Activated naive CD4-positive, alpha-beta T cell treated with anti-CD3 and anti-CD28 coated beads, Interleukin-2, amount 10 ng/mL, durations not matched to agents 7 days and 5 days (primary cell): ENCODE measurements around the gene NFIB.

Experiments
- CTCF ChIA-PET: fragments of 350-600 bp; sonication (Branson Sonifier 250); formaldehyde crosslinking; loops from one replicate; lab custom pipeline; 2021; ENCODE audit warnings: antibody characterized with exemption; lab: Charles Lee
- DNase-seq: peaks from one replicate; pipeline ENCODE4 v3.0.0-alpha.2; 2020
- H3K27ac Mint-ChIP-seq: one replicate; pipeline ENCODE4 v1.8.0; 2021; ENCODE audit warnings: mild to moderate bottlenecking, moderate library complexity, mixed read lengths
- H3K27me3 Mint-ChIP-seq: one replicate; pipeline ENCODE4 v1.8.0; 2021; ENCODE audit warnings: mild to moderate bottlenecking, mixed read lengths
- H3K36me3 Mint-ChIP-seq: one replicate; pipeline ENCODE4 v1.8.0; 2021; ENCODE audit warnings: mixed read lengths
- H3K4me1 Mint-ChIP-seq: one replicate; pipeline ENCODE4 v1.8.0; 2021; ENCODE audit warnings: mixed read lengths
- H3K4me3 Mint-ChIP-seq: one replicate; pipeline ENCODE4 v1.8.0; 2021; ENCODE audit warnings: mild to moderate bottlenecking, moderate library complexity, mixed read lengths
- H3K9me3 Mint-ChIP-seq: one replicate; pipeline ENCODE4 v1.8.0; 2021; ENCODE audit warnings: mixed read lengths

The NFIB gene

DNA sequence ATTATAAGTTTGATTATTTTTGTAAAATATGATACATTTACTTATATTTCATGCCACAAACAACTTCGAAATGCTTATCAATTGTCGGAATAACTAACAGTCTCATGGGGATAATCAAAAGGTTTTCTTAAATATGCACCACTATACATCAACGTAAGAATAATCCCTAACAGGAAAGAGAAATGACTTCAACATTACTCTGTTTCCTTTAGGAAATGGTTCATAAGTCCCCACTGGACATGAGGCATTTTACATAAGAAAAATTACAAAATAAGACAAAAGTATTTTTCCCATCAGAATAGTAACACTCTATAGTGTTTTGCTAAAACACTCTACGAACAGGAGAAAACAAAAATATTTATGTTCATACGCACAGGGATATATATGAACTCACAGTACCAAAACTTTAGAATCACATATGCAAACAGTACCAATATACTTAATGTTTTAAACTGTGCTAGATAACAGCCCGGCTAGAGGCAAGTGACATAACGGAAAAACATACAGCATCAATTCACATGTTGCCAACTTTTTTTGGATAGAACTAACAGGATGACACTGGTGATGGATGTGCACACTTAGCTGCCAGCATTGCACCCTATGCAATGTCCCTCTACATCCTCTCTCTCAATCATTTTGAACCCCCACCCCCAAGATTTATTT, 120.5 kb downstream of the NFIB start:
- CTCF ChIA-PET, result no interaction called here
- Mint-ChIP-seq H3K4me3 (no peak overlapping the region), H3K27me3 (no peaks in the 10 kb centered on the region), H3K36me3 (no peaks in the 10 kb centered on the region), H3K27ac (no peak overlapping the region), H3K4me1 (no peaks in the 10 kb centered on the region), H3K9me3 (no peaks in the 10 kb centered on the region)
- DNase-seq, result no peak

DNA sequence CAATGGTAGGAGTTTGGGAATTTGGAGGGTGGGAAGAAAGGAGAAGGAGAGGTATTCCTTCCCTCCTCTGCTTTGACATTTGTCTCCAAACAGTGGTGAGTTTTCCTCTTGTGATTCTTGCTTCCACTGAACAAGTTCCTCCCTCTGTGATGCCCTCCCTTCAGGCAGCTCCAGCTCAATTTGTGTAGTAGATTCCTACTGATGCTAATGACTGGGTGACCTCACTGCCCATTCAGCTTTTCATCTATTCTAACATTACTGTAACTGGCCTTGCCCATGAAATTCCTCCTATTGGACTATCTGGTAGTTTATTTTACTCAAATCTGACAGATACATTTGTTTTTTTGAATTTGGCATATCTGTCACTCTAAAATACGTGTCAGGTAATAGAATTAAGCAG, 121.4 kb downstream of the NFIB start:
- H3K36me3 Mint-ChIP-seq, result no peaks in the 10 kb centered on the region
- H3K4me3 Mint-ChIP-seq, result no peak overlapping the region
- CTCF ChIA-PET, result no interaction called here
- H3K4me1 Mint-ChIP-seq, result no peaks in the 10 kb centered on the region
- H3K9me3 Mint-ChIP-seq, result no peaks in the 10 kb centered on the region
- no peak overlapping the region for H3K27ac Mint-ChIP-seq
- no peak for DNase-seq
- no peaks in the 10 kb centered on the region for H3K27me3 Mint-ChIP-seq

DNA sequence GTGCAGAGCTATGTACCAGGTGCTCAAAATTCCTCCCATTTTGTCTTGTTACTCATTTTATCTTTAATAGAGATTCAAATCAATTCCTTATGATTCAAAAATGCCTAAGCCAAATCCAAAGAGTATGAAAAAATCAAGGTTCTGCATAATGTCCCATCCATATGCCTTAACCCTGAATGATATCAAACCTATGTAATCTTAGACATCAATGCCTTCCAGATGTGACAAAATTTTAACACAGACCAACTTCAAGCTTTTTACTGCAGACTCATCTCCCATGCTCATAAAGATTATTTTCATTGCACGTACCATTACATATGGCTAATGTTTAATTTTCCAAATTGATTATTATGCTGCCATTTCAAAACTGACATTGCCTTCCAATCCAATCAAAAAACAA, 122.4 kb downstream of the NFIB start:
- CTCF ChIA-PET, result no interaction called here
- no peak overlapping the region for H3K4me3 Mint-ChIP-seq
- H3K9me3 Mint-ChIP-seq, result no peaks in the 10 kb centered on the region
- no peaks in the 10 kb centered on the region for H3K36me3 Mint-ChIP-seq
- H3K4me1 Mint-ChIP-seq, result no peaks in the 10 kb centered on the region
- H3K27me3 Mint-ChIP-seq, result no peaks in the 10 kb centered on the region
- DNase-seq, result no peak
- H3K27ac Mint-ChIP-seq, result no peak overlapping the region

DNA sequence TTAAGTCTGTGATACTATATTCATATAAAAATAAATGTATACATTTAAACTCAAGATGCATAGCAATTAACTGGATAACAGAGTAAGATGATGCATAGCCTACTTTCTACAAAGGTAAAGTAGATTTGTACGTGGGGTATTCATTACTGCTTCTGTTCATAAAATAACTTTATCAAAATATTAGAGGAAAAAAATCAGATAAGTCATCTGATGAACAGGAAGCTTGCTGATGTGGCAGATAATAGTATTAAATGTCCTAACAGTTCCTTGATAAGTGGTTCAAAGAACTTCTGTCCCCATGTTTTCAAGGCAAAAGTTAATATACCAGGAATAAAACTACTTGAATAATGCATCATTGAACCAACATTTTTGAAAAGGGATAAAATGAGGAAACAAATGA, 123.7 kb downstream of the NFIB start:
- CTCF ChIA-PET, result no interaction called here
- H3K9me3 Mint-ChIP-seq, result no peaks in the 10 kb centered on the region
- no peak for DNase-seq
- no peak overlapping the region for H3K4me3 Mint-ChIP-seq
- H3K27ac Mint-ChIP-seq, result no peak overlapping the region
- H3K27me3 Mint-ChIP-seq, result no peaks in the 10 kb centered on the region
- no peaks in the 10 kb centered on the region for H3K4me1 Mint-ChIP-seq
- no peaks in the 10 kb centered on the region for H3K36me3 Mint-ChIP-seq

DNA sequence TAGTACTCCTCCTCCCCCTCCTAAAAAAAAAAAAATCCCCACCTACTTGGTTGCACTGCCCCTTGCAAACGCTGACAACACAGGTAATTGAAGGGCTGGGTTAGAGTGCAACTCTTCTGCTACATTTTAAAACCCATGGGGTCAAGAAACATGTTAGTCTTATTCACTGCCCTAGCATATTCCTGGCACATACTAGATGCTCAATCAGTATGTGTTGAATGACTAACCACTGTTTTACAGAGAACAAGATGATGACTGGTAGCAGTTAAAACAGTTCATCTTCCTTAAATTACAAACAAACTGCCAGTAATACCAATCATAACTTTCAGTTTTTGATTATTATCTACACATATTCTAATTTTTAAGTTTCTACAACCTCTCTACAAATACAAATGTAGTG, 124.4 kb downstream of the NFIB start:
- Mint-ChIP-seq H3K4me1 (no peaks in the 10 kb centered on the region), H3K27ac (no peak overlapping the region), H3K27me3 (no peaks in the 10 kb centered on the region), H3K9me3 (no peaks in the 10 kb centered on the region), H3K4me3 (no peak overlapping the region), H3K36me3 (no peaks in the 10 kb centered on the region)
- DNase-seq, result no peak
- CTCF ChIA-PET, result no interaction called here

DNA sequence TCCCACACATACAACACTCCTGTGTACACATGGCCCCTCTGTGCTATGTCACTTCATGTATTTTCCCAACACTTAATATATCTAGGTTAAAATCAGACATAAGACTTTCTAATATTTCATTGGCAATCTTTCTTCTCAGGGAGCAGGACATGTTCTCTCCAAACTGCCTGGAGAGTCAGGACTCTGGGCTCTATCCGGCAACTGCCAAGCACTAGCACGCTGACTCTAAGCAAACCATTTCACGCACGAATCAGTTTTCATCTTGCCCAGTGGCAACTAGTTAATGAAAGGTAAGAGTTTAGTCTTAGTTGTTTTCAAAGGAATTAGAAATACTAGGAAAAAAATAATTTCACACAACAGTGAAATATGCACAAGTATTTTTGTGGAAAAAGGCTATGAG, 124.8 kb downstream of the NFIB start:
- no peak overlapping the region for H3K4me3 Mint-ChIP-seq
- DNase-seq, result no peak
- H3K9me3 Mint-ChIP-seq, result no peaks in the 10 kb centered on the region
- H3K27me3 Mint-ChIP-seq, result no peaks in the 10 kb centered on the region
- CTCF ChIA-PET, result no interaction called here
- H3K36me3 Mint-ChIP-seq, result no peaks in the 10 kb centered on the region
- H3K4me1 Mint-ChIP-seq, result no peaks in the 10 kb centered on the region
- no peak overlapping the region for H3K27ac Mint-ChIP-seq

DNA sequence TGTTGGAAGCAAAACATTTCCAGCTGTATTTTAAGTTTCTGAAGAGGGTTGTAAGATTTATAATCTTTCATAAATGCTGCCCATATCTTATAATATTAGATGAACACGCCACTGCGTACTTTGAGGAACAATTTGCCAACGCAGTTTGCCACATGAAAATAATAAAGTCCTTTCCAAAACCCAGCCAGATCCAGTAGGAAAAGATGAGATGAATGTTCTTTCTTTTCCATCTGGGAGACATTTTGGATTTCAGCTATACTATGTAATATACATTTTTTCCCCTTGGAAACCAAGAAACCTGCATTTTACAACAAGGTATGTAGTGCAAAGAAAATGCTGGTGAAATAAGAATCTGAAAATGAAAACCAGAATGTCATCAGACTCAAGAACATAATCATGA, 125.4 kb downstream of the NFIB start:
- Mint-ChIP-seq H3K4me1 (no peaks in the 10 kb centered on the region), H3K4me3 (no peak overlapping the region), H3K36me3 (no peaks in the 10 kb centered on the region), H3K9me3 (no peaks in the 10 kb centered on the region), H3K27ac (no peak overlapping the region), H3K27me3 (no peaks in the 10 kb centered on the region)
- CTCF ChIA-PET, result no interaction called here
- no peak for DNase-seq

DNA sequence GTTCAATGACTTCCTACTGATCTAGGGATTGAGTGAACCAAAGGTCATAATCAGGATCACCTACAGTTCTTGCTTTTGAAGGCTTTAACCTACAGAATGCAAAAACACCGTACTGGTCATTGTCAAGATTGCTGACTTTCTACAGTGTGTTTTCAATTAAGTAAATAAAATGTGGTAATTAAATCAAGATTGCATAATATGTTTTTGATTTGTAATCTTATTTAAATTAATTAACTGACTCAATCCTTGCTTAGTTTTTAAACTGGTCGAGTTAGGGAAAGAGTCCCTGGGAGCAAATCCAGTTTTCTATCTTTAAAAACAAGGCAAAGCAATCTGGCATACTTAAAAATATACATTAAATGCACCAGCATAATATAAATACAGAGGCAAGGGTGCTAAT, 125.9 kb downstream of the NFIB start:
- no peak overlapping the region for H3K27ac Mint-ChIP-seq
- H3K9me3 Mint-ChIP-seq, result no peaks in the 10 kb centered on the region
- no peaks in the 10 kb centered on the region for H3K36me3 Mint-ChIP-seq
- H3K4me3 Mint-ChIP-seq, result no peak overlapping the region
- DNase-seq, result no peak
- CTCF ChIA-PET, result no interaction called here
- no peaks in the 10 kb centered on the region for H3K27me3 Mint-ChIP-seq
- no peaks in the 10 kb centered on the region for H3K4me1 Mint-ChIP-seq

DNA sequence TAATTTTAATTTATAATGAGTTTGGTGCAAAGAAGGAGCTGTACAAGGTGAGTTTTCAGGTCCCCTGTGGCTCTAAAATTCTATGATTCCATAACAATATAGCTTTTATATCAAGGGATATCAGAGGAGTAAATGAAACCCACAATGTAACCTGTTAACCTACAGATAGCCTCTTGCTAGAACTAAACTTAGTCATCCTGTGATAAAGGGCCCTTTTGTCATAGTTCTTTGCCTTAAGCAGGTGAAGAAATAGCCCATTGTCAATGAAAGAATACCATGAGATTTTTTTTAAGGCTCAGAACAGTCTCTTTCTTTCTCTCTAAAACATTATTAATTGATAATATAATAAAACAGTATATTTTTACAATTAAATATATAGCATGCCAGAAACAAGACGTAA, 127.8 kb downstream of the NFIB start:
- no peak overlapping the region for H3K27ac Mint-ChIP-seq
- H3K4me3 Mint-ChIP-seq, result no peak overlapping the region
- no peaks in the 10 kb centered on the region for H3K4me1 Mint-ChIP-seq
- no peaks in the 10 kb centered on the region for H3K27me3 Mint-ChIP-seq
- DNase-seq, result no peak
- H3K36me3 Mint-ChIP-seq, result no peaks in the 10 kb centered on the region
- no peaks in the 10 kb centered on the region for H3K9me3 Mint-ChIP-seq
- CTCF ChIA-PET, result no interaction called here

DNA sequence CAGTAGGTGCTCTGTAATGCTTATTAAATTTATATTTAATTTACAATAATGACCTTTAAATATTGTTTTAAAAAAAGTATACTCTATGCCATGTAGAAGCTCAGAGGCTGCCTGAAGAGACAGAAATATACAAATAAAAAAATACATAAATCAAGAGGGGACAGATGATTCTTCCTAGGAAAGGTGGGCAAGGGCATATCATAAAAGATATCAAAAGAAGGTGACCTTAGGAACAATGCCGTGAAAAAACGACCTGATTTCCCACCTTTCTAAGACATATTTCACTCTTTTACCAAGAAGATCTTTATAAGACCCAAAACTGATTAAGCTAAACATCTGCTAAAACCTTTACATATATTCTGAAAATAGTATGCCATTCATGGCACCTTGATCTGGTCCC, 128.9 kb downstream of the NFIB start:
- H3K4me3 Mint-ChIP-seq, result no peak overlapping the region
- H3K27me3 Mint-ChIP-seq, result no peaks in the 10 kb centered on the region
- no peaks in the 10 kb centered on the region for H3K4me1 Mint-ChIP-seq
- DNase-seq, result no peak
- no peaks in the 10 kb centered on the region for H3K9me3 Mint-ChIP-seq
- CTCF ChIA-PET, result interaction anchor here (0.7 kb wide), 1 partner anchor 1151 kb away, joined by 4 read pairs; no protein-coding TSS in a partner anchor
- H3K27ac Mint-ChIP-seq, result no peak overlapping the region
- no peaks in the 10 kb centered on the region for H3K36me3 Mint-ChIP-seq

DNA sequence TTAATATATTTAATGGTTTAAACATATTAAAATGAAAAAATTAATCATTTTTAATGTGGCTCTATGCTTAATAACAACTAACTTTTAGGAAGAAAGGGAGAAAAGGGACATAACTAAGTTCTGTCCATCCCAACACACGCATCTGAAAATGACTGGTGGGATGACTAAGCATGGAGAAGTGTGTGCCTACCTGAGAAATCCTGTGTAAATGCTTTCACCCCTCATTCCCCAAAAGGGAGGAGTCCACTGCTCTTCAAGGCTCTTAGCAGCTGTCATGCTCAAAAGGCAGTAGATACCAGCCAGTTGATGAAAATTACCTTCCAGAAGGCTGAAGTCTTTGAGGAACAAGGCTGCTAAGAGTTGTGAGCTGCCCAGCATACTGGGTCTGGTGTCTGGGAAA, 130.9 kb downstream of the NFIB start:
- Mint-ChIP-seq H3K4me1 (no peaks in the 10 kb centered on the region), H3K4me3 (no peak overlapping the region), H3K27me3 (no peaks in the 10 kb centered on the region), H3K36me3 (no peaks in the 10 kb centered on the region), H3K27ac (no peak overlapping the region), H3K9me3 (no peaks in the 10 kb centered on the region)
- no peak for DNase-seq
- CTCF ChIA-PET, result no interaction called here

DNA sequence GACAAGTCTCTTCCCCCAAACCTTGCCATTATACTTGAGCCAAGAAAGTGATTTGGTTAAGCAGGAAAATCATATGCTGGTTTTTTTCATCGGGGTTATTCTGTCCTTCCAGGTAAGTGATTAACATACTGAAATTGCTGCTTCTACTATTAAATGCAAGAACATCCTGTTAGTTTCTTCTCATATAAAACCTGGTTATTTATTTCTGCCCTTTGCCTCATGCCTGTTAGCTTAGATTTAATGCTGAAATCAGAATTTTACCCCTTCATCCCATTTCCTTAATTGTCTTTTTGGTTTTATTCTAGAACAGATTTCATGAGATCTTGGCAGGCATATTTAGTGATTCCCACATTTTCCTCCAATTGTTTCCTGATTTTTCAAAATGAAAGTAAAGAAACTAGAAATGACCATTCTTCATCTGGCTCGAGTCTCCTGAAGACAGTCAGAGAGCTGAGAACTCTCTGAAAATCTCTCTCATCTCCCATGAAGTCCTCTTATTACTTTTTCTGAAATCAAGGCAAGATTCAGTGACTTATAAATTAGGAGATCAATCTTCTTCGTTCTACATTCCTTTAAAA, 132.9 kb downstream of the NFIB start:
- Mint-ChIP-seq H3K27ac (no peak overlapping the region), H3K36me3 (no peaks in the 10 kb centered on the region), H3K9me3 (no peaks in the 10 kb centered on the region), H3K27me3 (no peaks in the 10 kb centered on the region), H3K4me3 (no peak overlapping the region), H3K4me1 (no peaks in the 10 kb centered on the region)
- CTCF ChIA-PET, result no interaction called here
- no peak for DNase-seq

DNA sequence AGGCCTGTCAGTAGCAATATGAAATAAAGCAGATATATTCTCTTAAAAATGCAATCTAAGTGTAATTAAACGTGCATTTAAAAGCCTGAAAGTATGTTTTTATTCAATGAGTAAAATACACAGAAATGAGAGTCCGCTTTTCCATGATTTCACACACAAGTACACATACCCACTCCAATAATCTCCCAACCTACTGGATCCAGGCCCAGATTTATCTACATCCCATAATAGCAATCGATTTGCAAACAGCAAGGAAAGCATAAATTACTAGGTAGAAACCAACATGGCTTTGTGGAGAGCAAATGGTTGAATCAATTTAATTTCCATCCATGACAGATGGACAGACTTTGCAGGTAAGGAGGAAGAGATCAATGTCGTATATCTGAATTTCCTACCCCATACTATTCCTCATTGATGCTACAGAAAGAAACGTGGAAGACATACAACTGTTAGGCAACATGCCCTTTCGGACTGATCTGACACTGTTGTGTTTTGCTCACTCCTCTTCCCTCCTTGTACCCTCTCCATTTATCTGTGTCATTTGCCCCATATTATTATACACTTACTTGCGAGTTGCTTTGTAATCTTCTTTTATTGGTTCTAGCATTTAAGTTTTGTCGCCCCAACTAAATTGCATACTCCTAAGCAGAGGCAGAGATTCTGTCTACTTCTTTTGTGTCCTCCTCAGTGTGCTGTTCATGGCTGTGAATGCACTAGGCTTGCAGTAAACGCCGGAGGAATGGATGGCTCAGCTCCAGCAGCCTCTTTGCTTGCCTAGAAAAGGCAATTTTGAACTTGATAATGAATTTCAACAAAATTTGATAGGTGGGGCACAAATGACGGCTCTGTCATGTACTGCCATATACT, 133.6 kb downstream of the NFIB start:
- no peak overlapping the region for H3K27ac Mint-ChIP-seq

DNA sequence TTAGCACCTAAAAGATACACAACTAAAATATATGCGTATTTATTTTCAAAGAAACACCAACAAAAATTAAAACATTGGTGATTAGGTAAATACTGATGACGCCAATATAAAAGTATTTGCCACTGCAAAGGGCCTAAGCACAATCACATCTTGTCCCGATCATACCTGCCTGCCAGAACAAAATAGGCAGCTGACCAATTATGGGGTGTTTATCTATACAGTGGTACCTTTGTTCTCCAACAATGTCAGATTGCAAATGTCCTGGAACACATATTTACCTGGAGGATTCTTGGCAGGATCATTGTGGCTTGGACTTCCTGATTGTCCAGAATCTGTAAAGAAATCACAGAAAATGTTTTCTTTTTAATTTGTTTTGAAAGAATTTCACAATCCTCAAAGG, 134.5 kb downstream of the NFIB start:
- Mint-ChIP-seq H3K36me3 (no peaks in the 10 kb centered on the region), H3K9me3 (no peaks in the 10 kb centered on the region), H3K27me3 (no peaks in the 10 kb centered on the region), H3K4me3 (no peak overlapping the region), H3K27ac (no peak overlapping the region), H3K4me1 (no peaks in the 10 kb centered on the region)
- CTCF ChIA-PET, result no interaction called here
- no peak for DNase-seq

More for the DNA sequence above, 133.6 kb downstream of the NFIB start:
- Mint-ChIP-seq H3K9me3 (no peaks in the 10 kb centered on the region), H3K4me3 (no peak overlapping the region), H3K4me1 (no peaks in the 10 kb centered on the region), H3K27me3 (no peaks in the 10 kb centered on the region), H3K36me3 (no peaks in the 10 kb centered on the region)
- CTCF ChIA-PET, result no interaction called here
- no peak for DNase-seq

DNA sequence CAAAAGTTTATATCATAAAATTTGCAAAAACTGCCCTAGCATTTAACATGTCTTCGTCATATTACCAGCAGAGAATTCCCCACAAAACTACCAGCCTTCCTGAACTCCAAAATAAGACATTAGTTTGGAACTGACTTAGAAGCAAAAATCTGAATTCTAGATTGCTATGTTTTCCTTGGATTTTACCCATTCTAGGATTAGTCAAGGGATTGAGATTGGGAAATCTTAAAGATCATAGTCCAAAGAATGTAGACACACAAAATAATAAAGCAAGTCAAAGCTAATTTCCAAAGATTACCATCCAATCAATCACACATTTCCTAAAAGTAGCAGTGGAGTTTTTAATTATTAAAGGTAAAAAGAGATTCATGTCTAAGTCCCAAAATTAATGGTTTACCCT, 138.2 kb downstream of the NFIB start:
- no peaks in the 10 kb centered on the region for H3K27me3 Mint-ChIP-seq
- H3K27ac Mint-ChIP-seq, result no peak overlapping the region
- H3K4me1 Mint-ChIP-seq, result no peaks in the 10 kb centered on the region
- H3K9me3 Mint-ChIP-seq, result no peaks in the 10 kb centered on the region
- DNase-seq, result no peak
- no peak overlapping the region for H3K4me3 Mint-ChIP-seq
- no peaks in the 10 kb centered on the region for H3K36me3 Mint-ChIP-seq
- CTCF ChIA-PET, result no interaction called here
